GM23248 (cell line): ENCODE results near the gene ERGIC2.

Source experiments
- EZH2 ChIP-seq: fragments of 200-600 bp; sonication (generic); IDR thresholded peaks from 2 replicates; pipeline ENCODE4 v1.6.1; 2018; ENCODE audit warnings: antibody characterized with exemption, mild to moderate bottlenecking; ENCODE audit not compliant: insufficient read depth, poor library complexity, severe bottlenecking
- EZH2phosphoT487 ChIP-seq: fragments of 200-600 bp; sonication (generic); IDR thresholded peaks from 2 replicates; pipeline ENCODE4 v1.6.1; 2018; ENCODE audit warnings: antibody characterized with exemption, moderate library complexity, mild to moderate bottlenecking, low read depth; ENCODE audit not compliant: insufficient read depth

GRCh38 chr12:29316752-29317151 is 64.2 kb downstream of the ERGIC2 start:
- no peak for TF ChIP-seq EZH2phosphoT487
- TF ChIP-seq EZH2 = no peak
